H1 (cell line): ENCODE results near the gene COLEC11. TPM values are rescaled to one million over a fixed set of nuclear protein-coding genes. Genes with fewer than 3 reads are reported as not detected.

Source experiments
- CTCF ChIA-PET: fragments of 300-600 bp; sonication (Branson Sonifier 250); formaldehyde crosslinking; loops from one replicate; lab custom pipeline; 2021; ENCODE audit not compliant: partially characterized antibody; lab: Charles Lee
- POLR2A ChIA-PET: fragments of 300-600 bp; sonication (Branson Sonifier 250); formaldehyde crosslinking; loops from one replicate; lab custom pipeline; 2021; ENCODE audit warnings: inconsistent platforms; ENCODE audit not compliant: partially characterized antibody; lab: Charles Lee
- DNase-seq, 2 experiments: peaks; one replicate each; pipeline versions ENCODE4 v3.0.0 to v3.0.0-alpha.2; 2010 to 2022; ENCODE audit warnings: low spot score in 2 of 2, low read depth in 1 of 2, mixed read lengths in 1 of 2
- FAIRE-seq: peaks from 2 replicates; lab custom pipeline; 2011; peaks lifted over from hg19 to GRCh38; lab: Jason Lieb, UNC
- H2AFZ ChIP-seq: 2 replicates; pipeline ENCODE4 v1.8.1; 2012; ENCODE audit warnings: low read length, inconsistent platforms
- H2AK5ac ChIP-seq: 2 replicates; pipeline ENCODE4 v1.6.1; 2013; ENCODE audit warnings: low read depth, low read length
- H2BK120ac ChIP-seq: replicated peaks from 2 replicates; pipeline ENCODE3; 2013; ENCODE audit warnings: low read depth, low read length, inconsistent platforms
- H2BK12ac ChIP-seq: 2 replicates; pipeline ENCODE4 v1.6.1; 2013; ENCODE audit warnings: low read depth, low read length
- H2BK15ac ChIP-seq: 2 replicates; pipeline ENCODE4 v1.6.1; 2013; ENCODE audit warnings: low read length
- H2BK20ac ChIP-seq: 2 replicates; pipeline ENCODE4 v1.6.1; 2013; ENCODE audit warnings: low read length
- H2BK5ac ChIP-seq: 2 replicates; pipeline ENCODE4 v1.6.1; 2013; ENCODE audit warnings: low read depth, low read length
- H3K14ac ChIP-seq: 2 replicates; pipeline ENCODE4 v1.6.1; 2013; ENCODE audit warnings: inconsistent platforms; ENCODE audit not compliant: insufficient read length
- H3K18ac ChIP-seq: 2 replicates; pipeline ENCODE4 v1.6.1; 2013; ENCODE audit warnings: low read length; ENCODE audit errors: extremely low read depth
- H3K23ac ChIP-seq: 2 replicates; pipeline ENCODE4 v1.6.1; 2013; ENCODE audit warnings: inconsistent platforms; ENCODE audit not compliant: insufficient read length
- H3K23me2 ChIP-seq: 2 replicates; pipeline ENCODE4 v1.6.1; 2013; ENCODE audit warnings: low read depth, low read length
- H3K27ac ChIP-seq: 2 replicates; pipeline ENCODE4 v1.6.1; 2011; ENCODE audit warnings: low read depth, low read length, inconsistent platforms
- H3K27me3 ChIP-seq, 4 experiments: replicated peaks in 1 of 4; 1 replicate in 1 of 4; 2 replicates in 3 of 4; pipeline versions ENCODE4 v1.6.1 to v1.8.1; 2011 to 2013; ENCODE audit warnings: low read length in 3 of 4, mild to moderate bottlenecking in 3 of 4, inconsistent platforms in 2 of 4, mixed read lengths in 2 of 4, moderate library complexity in 1 of 4; ENCODE audit not compliant: control insufficient read depth in 3 of 4, insufficient read depth in 3 of 4; ENCODE audit errors: extremely low read depth in 1 of 4
- H3K36me3 ChIP-seq, 4 experiments: 2 replicates each; pipeline versions ENCODE4 v1.6.1 to v1.8.1; 2011 to 2013; ENCODE audit warnings: mild to moderate bottlenecking in 4 of 4, low read length in 3 of 4, moderate library complexity in 2 of 4, control low read depth in 1 of 4, inconsistent platforms in 1 of 4; ENCODE audit not compliant: insufficient read depth in 4 of 4, control insufficient read depth in 2 of 4
- H3K4ac ChIP-seq: replicated peaks from 2 replicates; pipeline ENCODE3; 2013; ENCODE audit warnings: low read length, low read depth, mixed read lengths, inconsistent platforms; ENCODE audit not compliant: insufficient read length
- H3K4me1 ChIP-seq, 4 experiments: replicated peaks in 1 of 4; 1 replicate in 1 of 4; 2 replicates in 3 of 4; pipeline versions ENCODE4 v1.6.1 to v1.8.1; 2011 to 2013; ENCODE audit warnings: low read length in 3 of 4, inconsistent platforms in 2 of 4, mixed read lengths in 1 of 4; ENCODE audit not compliant: insufficient read depth in 4 of 4, control insufficient read depth in 3 of 4
- H3K4me2 ChIP-seq, 2 experiments: 2 replicates each; pipeline versions ENCODE4 v1.6.1 to v1.8.1; 2011 to 2013; ENCODE audit warnings: low read depth in 2 of 2, low read length in 2 of 2, control low read depth in 1 of 2, inconsistent platforms in 1 of 2, mild to moderate bottlenecking in 1 of 2; ENCODE audit not compliant: insufficient read depth in 1 of 2
- H3K4me3 ChIP-seq, 4 experiments: fragments of 200-600, 300-600 bp in 1 of 4; sonication (generic), shearing (Covaris generic), sonication (Bioruptor Twin) in 1 of 4; 2 replicates each; pipeline versions ENCODE4 v1.5.1 to v1.8.1; 2011 to 2016; ENCODE audit warnings: low read length in 4 of 4, low read depth in 3 of 4, control low read depth in 2 of 4, inconsistent platforms in 2 of 4, mild to moderate bottlenecking in 2 of 4, mixed read lengths in 1 of 4, moderate library complexity in 1 of 4; ENCODE audit not compliant: insufficient read depth in 2 of 4; ENCODE audit errors: extremely low read depth in 1 of 4
- H3K56ac ChIP-seq: replicated peaks from 2 replicates; pipeline ENCODE3; 2013; ENCODE audit warnings: low read depth, mild to moderate bottlenecking, mixed read lengths, low read length, inconsistent platforms; ENCODE audit not compliant: insufficient read length
- H3K79me1 ChIP-seq: 2 replicates; pipeline ENCODE4 v1.6.1; 2013; ENCODE audit warnings: low read depth, low read length, control low read depth
- H3K79me2 ChIP-seq, 2 experiments: 2 replicates each; pipeline versions ENCODE4 v1.6.1 to v1.8.1; 2012 to 2013; ENCODE audit warnings: low read length in 2 of 2, mild to moderate bottlenecking in 2 of 2, inconsistent platforms in 1 of 2; ENCODE audit not compliant: insufficient read depth in 2 of 2, control insufficient read depth in 1 of 2
- H3K9ac ChIP-seq, 4 experiments: replicated peaks in 1 of 4; 1 replicate in 1 of 4; 2 replicates in 3 of 4; pipeline versions ENCODE4 v1.6.1 to v1.8.1; 2011 to 2013; ENCODE audit warnings: low read depth in 3 of 4, low read length in 3 of 4, control low read depth in 2 of 4, mild to moderate bottlenecking in 2 of 4, moderate library complexity in 2 of 4, inconsistent platforms in 1 of 4; ENCODE audit errors: extremely low read depth in 1 of 4
- H3K9me3 ChIP-seq, 2 experiments: 2 replicates each; pipeline versions ENCODE4 v1.6.1 to v1.8.1; 2012 to 2013; ENCODE audit warnings: mild to moderate bottlenecking in 2 of 2, moderate library complexity in 2 of 2, control low read depth in 1 of 2, inconsistent platforms in 1 of 2, low read depth in 1 of 2, low read length in 1 of 2, mixed read lengths in 1 of 2; ENCODE audit not compliant: insufficient read depth in 2 of 2
- H4K20me1 ChIP-seq, 2 experiments: replicated peaks in 1 of 2; 2 replicates each; pipeline versions ENCODE3 to v1.8.1; 2011 to 2013; ENCODE audit warnings: inconsistent platforms in 2 of 2, low read length in 2 of 2, mild to moderate bottlenecking in 1 of 2; ENCODE audit not compliant: insufficient read depth in 2 of 2, control insufficient read depth in 1 of 2
- H4K5ac ChIP-seq: 2 replicates; pipeline ENCODE4 v1.6.1; 2013; ENCODE audit warnings: low read length, low read depth, mixed read lengths, inconsistent platforms; ENCODE audit not compliant: insufficient read length
- H4K8ac ChIP-seq: 2 replicates; pipeline ENCODE4 v1.8.0; 2013; ENCODE audit warnings: mild to moderate bottlenecking, moderate library complexity, low read length, inconsistent platforms; ENCODE audit not compliant: insufficient read depth; ENCODE audit errors: extremely low read depth
- H4K91ac ChIP-seq: replicated peaks from 2 replicates; pipeline ENCODE3; 2013; ENCODE audit warnings: low read length, mixed read lengths, inconsistent platforms; ENCODE audit not compliant: insufficient read length
- BRCA1 ChIP-seq: IDR thresholded peaks from 2 replicates; pipeline ENCODE4 v1.6.1; 2012; ENCODE audit warnings: low read depth, low read length, improper control_type of control experiment
- CBX8 ChIP-seq: fragments of 300-800, 300-1000 bp; sonication (generic); IDR thresholded peaks from 2 replicates; pipeline ENCODE4 v1.7.1; 2016; ENCODE audit warnings: low read depth, low read length, borderline replicate concordance
- FOSL1 ChIP-seq: IDR thresholded peaks from 2 replicates; pipeline ENCODE4 v1.6.1; 2011; ENCODE audit warnings: mild to moderate bottlenecking, low read depth, low read length, moderate library complexity; ENCODE audit not compliant: insufficient read depth
- MAX ChIP-seq: IDR thresholded peaks from 2 replicates; pipeline ENCODE4 v1.6.1; 2012; ENCODE audit warnings: inconsistent platforms
- POLR2A ChIP-seq, 2 experiments: IDR thresholded peaks; 1 replicate in 1 of 2; 2 replicates in 1 of 2; pipeline ENCODE4 v1.6.1; 2011; ENCODE audit warnings: low read depth in 2 of 2, low read length in 2 of 2, mild to moderate bottlenecking in 2 of 2; ENCODE audit errors: control extremely low read depth in 1 of 2
- RFX5 ChIP-seq: IDR thresholded peaks from 2 replicates; pipeline ENCODE4 v1.6.1; 2011; ENCODE audit warnings: low read depth, low read length, improper control_type of control experiment, borderline replicate concordance
- TAF7 ChIP-seq: optimal IDR thresholded peaks from 2 replicates; pipeline ENCODE3; 2011; ENCODE audit warnings: low read depth, mild to moderate bottlenecking, inconsistent platforms, low read length, moderate library complexity, borderline replicate concordance
- USF2 ChIP-seq: IDR thresholded peaks from 2 replicates; pipeline ENCODE4 v1.6.1; 2011; ENCODE audit warnings: low read length, improper control_type of control experiment
- WGBS, 2 experiments: shearing (Covaris generic) in 1 of 2; methylation state at CpG; one replicate each; pipeline versions ENCODE4 v1.1.6 to v1.1.7; 2013 to 2015; ENCODE audit warnings: low lambda C conversion rate in 2 of 2, mixed read lengths in 2 of 2, inconsistent platforms in 1 of 2, low coverage in 1 of 2, missing lambda C conversion rate in 1 of 2; ENCODE audit not compliant: insufficient replicate concordance in 2 of 2, insufficient coverage in 1 of 2, insufficient read length in 1 of 2; ENCODE audit errors: extremely low coverage in 1 of 2, missing lambda C conversion rate in 1 of 2; 5-methylcytosine and 5-hydroxymethylcytosine counted together
- polyA plus RNA-seq, 7 experiments: library from polyadenylated mRNA; depleted of rRNA in 3 of 7; stranded (reverse) in 5 of 7; unstranded in 2 of 7; fragments of >200 nt in 5 of 7; fragments of 200-250 nt in 2 of 7; gene quantifications; 1 replicate in 5 of 7; 2 replicates in 1 of 7; 4 replicates in 1 of 7; pipeline versions ENCODE4 v1.2.1 to v1.2.3, GENCODE V29; 2011 to 2013; ENCODE audit warnings: missing spikeins in 2 of 7, mixed read lengths in 2 of 7
- total RNA-seq: library from RNA; stranded (reverse); fragmentation: NEBNext Ultra II Directional; extraction: Animal tissue kit (Norgen Biotek cat#: 25700); gene quantifications from 2 replicates; pipeline ENCODE4 v1.2.1, GENCODE V29; 2021

Gene COLEC11
- total and polyA plus RNA-seq, 2 of the 8 experiments (the other 6 are each of a cell fraction or from before 2014, with no cell fraction given): 0.47 to 0.80 TPM

- DNase-seq: no peak
- Histone ChIP-seq H3K23me2 (no peaks in the 10 kb centered on the region), H2BK12ac (no peak overlapping the region), H2AFZ (no peak overlapping the region), H3K23ac (no peak overlapping the region), H3K56ac (no peak overlapping the region), H4K5ac (no peak overlapping the region), H2BK20ac (no peak overlapping the region), H3K9me3 (no peaks in the 10 kb centered on the region), H2BK5ac (no peak overlapping the region), H3K36me3 (peaks cover 2 to 27% (median 12%) of the 10 kb centered on the region in 4 experiments; a peak in 6 of 8 replicates), H4K20me1 (peaks cover 0 to 7% of the 10 kb centered on the region in 2 experiments), H3K4me3 (no peak overlapping the region), H4K8ac (no peak overlapping the region), H3K9ac (no peak overlapping the region), H2BK15ac (no peak overlapping the region), H4K91ac (no peak overlapping the region), H2BK120ac (no peak overlapping the region), H3K27me3 (no peaks in the 10 kb centered on the region), H3K14ac (no peak overlapping the region), H3K27ac (no peak overlapping the region), H2AK5ac (no peak overlapping the region), H3K79me2 (no peaks in the 10 kb centered on the region), H3K4ac (no peak overlapping the region), H3K4me2 (no peak overlapping the region), H3K4me1 (no peaks in the 10 kb centered on the region), H3K79me1 (no peaks in the 10 kb centered on the region), H3K18ac (no peak overlapping the region)
- POLR2A ChIA-PET: interaction anchor here (1.2 to 17.0 kb wide), 7 partner anchors 9 to 91 kb away, joined by 3 to 373 read pairs (median 5); partner anchors contain the start of genes RNASEH1 and RPS7
- WGBS, 2 experiments: 92% methylated on average over 5 of the region's 5 CpGs; no CpG with 5 or more reads in 1 of the 2 experiments
- no peak for TF ChIP-seq CBX8
- no peak for TF ChIP-seq RFX5
- no peak for TF ChIP-seq MAX
- TF ChIP-seq FOSL1: no peak
- TF ChIP-seq USF2: no peak
- no peak for TF ChIP-seq BRCA1
- no peak for TF ChIP-seq POLR2A (IDR thresholded peaks at IDR 0.05; ENCODE audit: control extremely low read depth in 1 of 2, low read depth in 2 of 2, low read length in 2 of 2)
- TF ChIP-seq TAF7: no peak
- CTCF ChIA-PET: interaction anchor here (1.4 kb wide), 1 partner anchor 124 kb away, joined by 3 read pairs; no protein-coding TSS in a partner anchor
- no peak for FAIRE-seq
Observed at GRCh38 chr2:3587021-3587420, 7.9 kb upstream of the COLEC11 start.
